Measurements from ENCODE around the gene LIN9.

- TF ChIP-seq CTCF (IDR thresholded peaks at IDR 0.05) (no peak), POLR2A (IDR thresholded peaks at IDR 0.05) (no peak), POLR2AphosphoS5 (IDR thresholded peaks at IDR 0.05) (no peak)
Observed at GRCh38 chr1:226250511-226250910, 58.5 kb downstream of the LIN9 start.
